ENCODE data around the gene RACK1.

Gene RACK1

GRCh38 chr5:181189962-181190710 lies 53.6 kb downstream of the RACK1 start:
- peak overlapping the region; percentile 67 for H3K4me3 ChIP-seq (replicated peaks; ENCODE audit: low read depth, low read length)
- TF ChIP-seq CTCF (IDR thresholded peaks at IDR 0.05; ENCODE audit: low read depth, low read length, missing control alignments), result no peak
- no peak for DNase-seq (ENCODE audit: extremely low read depth, low read depth)

- TF ChIP-seq CTCF (IDR thresholded peaks at IDR 0.05; ENCODE audit: low read depth, low read length, missing control alignments), result no peak
- H3K4me3 ChIP-seq (replicated peaks; ENCODE audit: low read depth, low read length), result peak overlapping the region; percentile 67
- no peak for DNase-seq (ENCODE audit: extremely low read depth, low read depth)
These were observed 54.2 kb downstream of the RACK1 start for GRCh38 chr5:181189363-181189961.

GRCh38 chr5:181188700-181189362 lies 54.9 kb downstream of the RACK1 start:
- no peak for TF ChIP-seq CTCF (IDR thresholded peaks at IDR 0.05; ENCODE audit: low read depth, low read length, missing control alignments)
- H3K4me3 ChIP-seq (replicated peaks; ENCODE audit: low read depth, low read length), result peak overlapping the region; percentile 67
- DNase-seq (ENCODE audit: extremely low read depth, low read depth), result no peak

GRCh38 chr5:181187500-181188213 lies 56.0 kb downstream of the RACK1 start:
- peak overlapping the region; percentile 67 for H3K4me3 ChIP-seq (replicated peaks; ENCODE audit: low read depth, low read length)
- DNase-seq (ENCODE audit: extremely low read depth, low read depth), result no peak
- peak; percentile 22 for TF ChIP-seq CTCF (IDR thresholded peaks at IDR 0.05; ENCODE audit: low read depth, low read length, missing control alignments)

GRCh38 chr5:181186986-181187499 lies 56.7 kb downstream of the RACK1 start:
- peak overlapping the region; percentile 67 for H3K4me3 ChIP-seq (replicated peaks; ENCODE audit: low read depth, low read length)
- TF ChIP-seq CTCF (IDR thresholded peaks at IDR 0.05; ENCODE audit: low read depth, low read length, missing control alignments), result no peak
- DNase-seq (ENCODE audit: extremely low read depth, low read depth), result no peak

Data from HFF-Myc (cell line).